Liver (tissue), 3 donors: Measurements from ENCODE around the gene DNM3.

Source experiments
- EGR1 ChIP-seq, 2 donors: IDR thresholded peaks; 2 replicates each; pipeline ENCODE4 v1.6.1; 2016 to 2018; ENCODE audit warnings: antibody characterized with exemption in 2 of 2, low read depth in 2 of 2
- FOXA1 ChIP-seq: IDR thresholded peaks from 2 replicates; pipeline ENCODE4 v1.6.1; 2016; ENCODE audit warnings: antibody characterized with exemption
- HNF4A ChIP-seq, 2 donors: conservative IDR thresholded peaks; 2 replicates each; pipeline ENCODE4 v1.6.1; 2016; ENCODE audit warnings: antibody characterized with exemption in 2 of 2, mild to moderate bottlenecking in 2 of 2
- JUND ChIP-seq, 2 donors: IDR thresholded peaks; 2 replicates each; pipeline ENCODE4 v1.6.1; 2016; ENCODE audit warnings: antibody characterized with exemption in 2 of 2
- RAD21 ChIP-seq, 2 donors: IDR thresholded peaks; 2 replicates each; pipeline ENCODE4 v1.6.1; 2016; ENCODE audit warnings: antibody characterized with exemption in 2 of 2, mild to moderate bottlenecking in 2 of 2
- RXRA ChIP-seq, 2 donors: IDR thresholded peaks; 2 replicates each; pipeline ENCODE4 v1.6.1; 2017 to 2018; ENCODE audit warnings: antibody characterized with exemption in 2 of 2, mild to moderate bottlenecking in 1 of 2
- TAF1 ChIP-seq: conservative IDR thresholded peaks from 2 replicates; pipeline ENCODE4 v1.6.1; 2016; ENCODE audit warnings: antibody characterized with exemption, mild to moderate bottlenecking
- YY1 ChIP-seq: IDR thresholded peaks from 2 replicates; pipeline ENCODE4 v1.6.1; 2016; ENCODE audit warnings: antibody characterized with exemption, mild to moderate bottlenecking
- TF ChIP-seq, protein P1 (sequence below): IDR thresholded peaks from 2 replicates; pipeline ENCODE4 v1.6.1; 2016; ENCODE audit warnings: antibody characterized with exemption
- TF ChIP-seq, protein P2 (sequence below): fragments of 150-350 bp; IDR thresholded peaks from 2 replicates; pipeline ENCODE4 v1.5.1; 2017; ENCODE audit warnings: improper control_type of control experiment, low read depth, low read length; ENCODE audit not compliant: missing input control
- TF ChIP-seq, protein P3 (sequence below): IDR thresholded peaks from 2 replicates; pipeline ENCODE4 v1.6.1; 2016; ENCODE audit warnings: antibody characterized with exemption, mild to moderate bottlenecking
- TF ChIP-seq, protein P4 (sequence below): IDR thresholded peaks from 2 replicates; pipeline ENCODE4 v1.6.1; 2016; ENCODE audit warnings: antibody characterized with exemption
- donor health status: healthy.
- donor health status: healthy.

DNA sequence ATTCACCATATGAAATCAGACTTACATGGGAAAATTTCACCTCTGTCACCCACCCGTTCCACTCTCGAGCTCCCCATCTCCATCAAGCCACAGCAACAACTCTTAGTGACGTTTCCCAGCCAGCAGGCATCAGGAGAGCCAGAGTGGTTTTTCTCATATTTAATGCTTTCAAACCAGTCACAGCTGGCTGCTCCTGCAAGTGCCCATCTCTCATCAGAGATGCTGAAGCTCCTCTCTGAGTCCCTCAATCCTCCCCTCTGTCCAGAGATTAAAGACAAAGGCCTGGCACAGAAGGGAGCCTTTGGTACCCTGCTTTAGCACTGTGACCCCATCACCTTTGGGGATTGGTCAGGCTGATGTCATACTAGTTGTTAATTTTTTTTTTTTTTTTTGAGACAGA lies 277.3 kb downstream of the DNM3 start:
- TF ChIP-seq, protein P1, sequence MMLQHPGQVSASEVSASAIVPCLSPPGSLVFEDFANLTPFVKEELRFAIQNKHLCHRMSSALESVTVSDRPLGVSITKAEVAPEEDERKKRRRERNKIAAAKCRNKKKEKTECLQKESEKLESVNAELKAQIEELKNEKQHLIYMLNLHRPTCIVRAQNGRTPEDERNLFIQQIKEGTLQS: no peak
- TF ChIP-seq, protein P2, sequence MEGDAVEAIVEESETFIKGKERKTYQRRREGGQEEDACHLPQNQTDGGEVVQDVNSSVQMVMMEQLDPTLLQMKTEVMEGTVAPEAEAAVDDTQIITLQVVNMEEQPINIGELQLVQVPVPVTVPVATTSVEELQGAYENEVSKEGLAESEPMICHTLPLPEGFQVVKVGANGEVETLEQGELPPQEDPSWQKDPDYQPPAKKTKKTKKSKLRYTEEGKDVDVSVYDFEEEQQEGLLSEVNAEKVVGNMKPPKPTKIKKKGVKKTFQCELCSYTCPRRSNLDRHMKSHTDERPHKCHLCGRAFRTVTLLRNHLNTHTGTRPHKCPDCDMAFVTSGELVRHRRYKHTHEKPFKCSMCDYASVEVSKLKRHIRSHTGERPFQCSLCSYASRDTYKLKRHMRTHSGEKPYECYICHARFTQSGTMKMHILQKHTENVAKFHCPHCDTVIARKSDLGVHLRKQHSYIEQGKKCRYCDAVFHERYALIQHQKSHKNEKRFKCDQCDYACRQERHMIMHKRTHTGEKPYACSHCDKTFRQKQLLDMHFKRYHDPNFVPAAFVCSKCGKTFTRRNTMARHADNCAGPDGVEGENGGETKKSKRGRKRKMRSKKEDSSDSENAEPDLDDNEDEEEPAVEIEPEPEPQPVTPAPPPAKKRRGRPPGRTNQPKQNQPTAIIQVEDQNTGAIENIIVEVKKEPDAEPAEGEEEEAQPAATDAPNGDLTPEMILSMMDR: no peak
- TF ChIP-seq YY1 (no peak), TAF1 (no peak), FOXA1 (no peak), HNF4A (conservative IDR thresholded peaks at IDR 0.05) (no peak), EGR1 (IDR thresholded peaks at IDR 0.05; ENCODE audit: low read depth in 2 of 2) (no peak), JUND (IDR thresholded peaks at IDR 0.05) (no peak), RXRA (IDR thresholded peaks at IDR 0.05) (no peak), RAD21 (IDR thresholded peaks at IDR 0.05) (no peak)
- TF ChIP-seq, protein P3, sequence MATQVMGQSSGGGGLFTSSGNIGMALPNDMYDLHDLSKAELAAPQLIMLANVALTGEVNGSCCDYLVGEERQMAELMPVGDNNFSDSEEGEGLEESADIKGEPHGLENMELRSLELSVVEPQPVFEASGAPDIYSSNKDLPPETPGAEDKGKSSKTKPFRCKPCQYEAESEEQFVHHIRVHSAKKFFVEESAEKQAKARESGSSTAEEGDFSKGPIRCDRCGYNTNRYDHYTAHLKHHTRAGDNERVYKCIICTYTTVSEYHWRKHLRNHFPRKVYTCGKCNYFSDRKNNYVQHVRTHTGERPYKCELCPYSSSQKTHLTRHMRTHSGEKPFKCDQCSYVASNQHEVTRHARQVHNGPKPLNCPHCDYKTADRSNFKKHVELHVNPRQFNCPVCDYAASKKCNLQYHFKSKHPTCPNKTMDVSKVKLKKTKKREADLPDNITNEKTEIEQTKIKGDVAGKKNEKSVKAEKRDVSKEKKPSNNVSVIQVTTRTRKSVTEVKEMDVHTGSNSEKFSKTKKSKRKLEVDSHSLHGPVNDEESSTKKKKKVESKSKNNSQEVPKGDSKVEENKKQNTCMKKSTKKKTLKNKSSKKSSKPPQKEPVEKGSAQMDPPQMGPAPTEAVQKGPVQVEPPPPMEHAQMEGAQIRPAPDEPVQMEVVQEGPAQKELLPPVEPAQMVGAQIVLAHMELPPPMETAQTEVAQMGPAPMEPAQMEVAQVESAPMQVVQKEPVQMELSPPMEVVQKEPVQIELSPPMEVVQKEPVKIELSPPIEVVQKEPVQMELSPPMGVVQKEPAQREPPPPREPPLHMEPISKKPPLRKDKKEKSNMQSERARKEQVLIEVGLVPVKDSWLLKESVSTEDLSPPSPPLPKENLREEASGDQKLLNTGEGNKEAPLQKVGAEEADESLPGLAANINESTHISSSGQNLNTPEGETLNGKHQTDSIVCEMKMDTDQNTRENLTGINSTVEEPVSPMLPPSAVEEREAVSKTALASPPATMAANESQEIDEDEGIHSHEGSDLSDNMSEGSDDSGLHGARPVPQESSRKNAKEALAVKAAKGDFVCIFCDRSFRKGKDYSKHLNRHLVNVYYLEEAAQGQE: no peak
- TF ChIP-seq, protein P4, sequence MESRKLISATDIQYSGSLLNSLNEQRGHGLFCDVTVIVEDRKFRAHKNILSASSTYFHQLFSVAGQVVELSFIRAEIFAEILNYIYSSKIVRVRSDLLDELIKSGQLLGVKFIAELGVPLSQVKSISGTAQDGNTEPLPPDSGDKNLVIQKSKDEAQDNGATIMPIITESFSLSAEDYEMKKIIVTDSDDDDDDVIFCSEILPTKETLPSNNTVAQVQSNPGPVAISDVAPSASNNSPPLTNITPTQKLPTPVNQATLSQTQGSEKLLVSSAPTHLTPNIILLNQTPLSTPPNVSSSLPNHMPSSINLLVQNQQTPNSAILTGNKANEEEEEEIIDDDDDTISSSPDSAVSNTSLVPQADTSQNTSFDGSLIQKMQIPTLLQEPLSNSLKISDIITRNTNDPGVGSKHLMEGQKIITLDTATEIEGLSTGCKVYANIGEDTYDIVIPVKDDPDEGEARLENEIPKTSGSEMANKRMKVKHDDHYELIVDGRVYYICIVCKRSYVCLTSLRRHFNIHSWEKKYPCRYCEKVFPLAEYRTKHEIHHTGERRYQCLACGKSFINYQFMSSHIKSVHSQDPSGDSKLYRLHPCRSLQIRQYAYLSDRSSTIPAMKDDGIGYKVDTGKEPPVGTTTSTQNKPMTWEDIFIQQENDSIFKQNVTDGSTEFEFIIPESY: no peak
